CD4-positive, alpha-beta T cell treated with Interleukin-10 for 1 hour (primary cell): Measurements from ENCODE around the gene PRICKLE1.
"Not testable (repeated sequence)": the region's sequence is repeated elsewhere in the genome, so short reads cannot be mapped to it uniquely, and the experiment has no call there.

ENCODE experiments used
- DNase-seq: peaks from one replicate; pipeline ENCODE4 v3.0.0-alpha.2; 2020

The PRICKLE1 gene

GRCh38 chr12:42552822-42553221, 36.7 kb downstream of the PRICKLE1 start:
- no peak for DNase-seq

- no peak for DNase-seq
These were observed 38.7 kb downstream of the PRICKLE1 start for GRCh38 chr12:42550800-42551199.

- no peak for DNase-seq
These were observed 42.8 kb downstream of the PRICKLE1 start for GRCh38 chr12:42546709-42547108.

- DNase-seq: no peak
These were observed 47.6 kb downstream of the PRICKLE1 start for GRCh38 chr12:42541965-42542364.

GRCh38 chr12:42541308-42541707, 48.2 kb downstream of the PRICKLE1 start:
- not testable (repeated sequence) for DNase-seq

- no peak for DNase-seq
These were observed 49.9 kb downstream of the PRICKLE1 start for GRCh38 chr12:42539696-42540095.

GRCh38 chr12:42538203-42538602, 51.3 kb downstream of the PRICKLE1 start:
- DNase-seq: no peak

- no peak for DNase-seq
These were observed 55.2 kb downstream of the PRICKLE1 start for GRCh38 chr12:42534184-42534838.

GRCh38 chr12:42530284-42530683, 59.3 kb downstream of the PRICKLE1 start:
- no peak for DNase-seq

- DNase-seq: no peak
These were observed 64.1 kb downstream of the PRICKLE1 start for GRCh38 chr12:42525444-42525843.

- no peak for DNase-seq
These were observed 64.8 kb downstream of the PRICKLE1 start for GRCh38 chr12:42524716-42525115.

GRCh38 chr12:42516573-42516972, 73.0 kb downstream of the PRICKLE1 start:
- DNase-seq: no peak

- DNase-seq: no peak
These were observed 77.9 kb downstream of the PRICKLE1 start for GRCh38 chr12:42511656-42512055.

GRCh38 chr12:42510823-42511222, 78.7 kb downstream of the PRICKLE1 start:
- DNase-seq: no peak

GRCh38 chr12:42508913-42509460, 80.6 kb downstream of the PRICKLE1 start:
- DNase-seq: no peak

GRCh38 chr12:42507565-42507964, 82.0 kb downstream of the PRICKLE1 start:
- DNase-seq: no peak

- DNase-seq: no peak
These were observed 82.5 kb downstream of the PRICKLE1 start for GRCh38 chr12:42507081-42507480.

GRCh38 chr12:42504049-42504448, 85.5 kb downstream of the PRICKLE1 start:
- no peak for DNase-seq

- no peak for DNase-seq
These were observed 86.9 kb downstream of the PRICKLE1 start for GRCh38 chr12:42502682-42503081.

GRCh38 chr12:42498549-42499247, 90.8 kb downstream of the PRICKLE1 start:
- no peak for DNase-seq

- DNase-seq: no peak
These were observed 92.7 kb downstream of the PRICKLE1 start for GRCh38 chr12:42496886-42497285.

- no peak for DNase-seq
These were observed 94.3 kb downstream of the PRICKLE1 start for GRCh38 chr12:42495244-42495643.

- no peak for DNase-seq
These were observed 97.3 kb downstream of the PRICKLE1 start for GRCh38 chr12:42492267-42492666.

GRCh38 chr12:42490261-42490842, 99.2 kb downstream of the PRICKLE1 start:
- DNase-seq: no peak
